HL-60 (cell line): Measurements from ENCODE around the gene EIF4E1B.

Experiments used
- DNase-seq, 2 experiments: peaks; one replicate each; pipeline ENCODE4 v3.0.0-alpha.2; 2010 to 2020; ENCODE audit warnings: low read depth in 1 of 2, low spot score in 1 of 2
- H3K27ac ChIP-seq: fragments of 250-450 bp; sonication (Bioruptor Pico); replicated peaks from 2 replicates; pipeline ENCODE4 v1.5.1; 2020; ENCODE audit warnings: mild to moderate bottlenecking, moderate library complexity
- H3K27me3 ChIP-seq: fragments of 250-450 bp; sonication (Bioruptor Pico); 2 replicates; pipeline ENCODE4 v1.5.1; 2021; ENCODE audit warnings: mild to moderate bottlenecking, moderate library complexity; ENCODE audit not compliant: insufficient read depth, poor library complexity, severe bottlenecking
- H3K4me3 ChIP-seq: replicated peaks from 2 replicates; pipeline ENCODE4 v1.5.1; 2011; ENCODE audit warnings: mild to moderate bottlenecking, control low read depth, low read length; ENCODE audit not compliant: insufficient read depth
- GABPA ChIP-seq: IDR thresholded peaks from 2 replicates; pipeline ENCODE4 v1.6.1; 2012; ENCODE audit warnings: low read depth
- POLR2AphosphoS5 ChIP-seq: IDR thresholded peaks from 2 replicates; pipeline ENCODE4 v1.6.1; 2012; ENCODE audit warnings: low read depth
- SPI1 ChIP-seq: IDR thresholded peaks from 2 replicates; pipeline ENCODE4 v1.6.1; 2012; ENCODE audit warnings: low read depth, mild to moderate bottlenecking, borderline replicate concordance
- TF ChIP-seq, protein P1 (sequence below): IDR thresholded peaks from one replicate; pipeline ENCODE4 v1.5.1; 2011; ENCODE audit warnings: low read length, control low read depth, inconsistent platforms; ENCODE audit not compliant: insufficient read depth
- TF ChIP-seq, protein P2 (sequence below): IDR thresholded peaks from 2 replicates; pipeline ENCODE4 v1.6.1; 2012; ENCODE audit warnings: low read depth; ENCODE audit not compliant: insufficient replicate concordance

Gene EIF4E1B

GRCh38 chr5:176660530-176660859, 30.0 kb downstream of the EIF4E1B start:
- no peak overlapping the region for H3K27ac ChIP-seq
- no peak for DNase-seq
- H3K4me3 ChIP-seq: no peak overlapping the region
- H3K27me3 ChIP-seq: peaks cover 3% of the 10 kb centered on the region
- TF ChIP-seq, protein P1, sequence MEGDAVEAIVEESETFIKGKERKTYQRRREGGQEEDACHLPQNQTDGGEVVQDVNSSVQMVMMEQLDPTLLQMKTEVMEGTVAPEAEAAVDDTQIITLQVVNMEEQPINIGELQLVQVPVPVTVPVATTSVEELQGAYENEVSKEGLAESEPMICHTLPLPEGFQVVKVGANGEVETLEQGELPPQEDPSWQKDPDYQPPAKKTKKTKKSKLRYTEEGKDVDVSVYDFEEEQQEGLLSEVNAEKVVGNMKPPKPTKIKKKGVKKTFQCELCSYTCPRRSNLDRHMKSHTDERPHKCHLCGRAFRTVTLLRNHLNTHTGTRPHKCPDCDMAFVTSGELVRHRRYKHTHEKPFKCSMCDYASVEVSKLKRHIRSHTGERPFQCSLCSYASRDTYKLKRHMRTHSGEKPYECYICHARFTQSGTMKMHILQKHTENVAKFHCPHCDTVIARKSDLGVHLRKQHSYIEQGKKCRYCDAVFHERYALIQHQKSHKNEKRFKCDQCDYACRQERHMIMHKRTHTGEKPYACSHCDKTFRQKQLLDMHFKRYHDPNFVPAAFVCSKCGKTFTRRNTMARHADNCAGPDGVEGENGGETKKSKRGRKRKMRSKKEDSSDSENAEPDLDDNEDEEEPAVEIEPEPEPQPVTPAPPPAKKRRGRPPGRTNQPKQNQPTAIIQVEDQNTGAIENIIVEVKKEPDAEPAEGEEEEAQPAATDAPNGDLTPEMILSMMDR: no peak
- TF ChIP-seq, protein P2, sequence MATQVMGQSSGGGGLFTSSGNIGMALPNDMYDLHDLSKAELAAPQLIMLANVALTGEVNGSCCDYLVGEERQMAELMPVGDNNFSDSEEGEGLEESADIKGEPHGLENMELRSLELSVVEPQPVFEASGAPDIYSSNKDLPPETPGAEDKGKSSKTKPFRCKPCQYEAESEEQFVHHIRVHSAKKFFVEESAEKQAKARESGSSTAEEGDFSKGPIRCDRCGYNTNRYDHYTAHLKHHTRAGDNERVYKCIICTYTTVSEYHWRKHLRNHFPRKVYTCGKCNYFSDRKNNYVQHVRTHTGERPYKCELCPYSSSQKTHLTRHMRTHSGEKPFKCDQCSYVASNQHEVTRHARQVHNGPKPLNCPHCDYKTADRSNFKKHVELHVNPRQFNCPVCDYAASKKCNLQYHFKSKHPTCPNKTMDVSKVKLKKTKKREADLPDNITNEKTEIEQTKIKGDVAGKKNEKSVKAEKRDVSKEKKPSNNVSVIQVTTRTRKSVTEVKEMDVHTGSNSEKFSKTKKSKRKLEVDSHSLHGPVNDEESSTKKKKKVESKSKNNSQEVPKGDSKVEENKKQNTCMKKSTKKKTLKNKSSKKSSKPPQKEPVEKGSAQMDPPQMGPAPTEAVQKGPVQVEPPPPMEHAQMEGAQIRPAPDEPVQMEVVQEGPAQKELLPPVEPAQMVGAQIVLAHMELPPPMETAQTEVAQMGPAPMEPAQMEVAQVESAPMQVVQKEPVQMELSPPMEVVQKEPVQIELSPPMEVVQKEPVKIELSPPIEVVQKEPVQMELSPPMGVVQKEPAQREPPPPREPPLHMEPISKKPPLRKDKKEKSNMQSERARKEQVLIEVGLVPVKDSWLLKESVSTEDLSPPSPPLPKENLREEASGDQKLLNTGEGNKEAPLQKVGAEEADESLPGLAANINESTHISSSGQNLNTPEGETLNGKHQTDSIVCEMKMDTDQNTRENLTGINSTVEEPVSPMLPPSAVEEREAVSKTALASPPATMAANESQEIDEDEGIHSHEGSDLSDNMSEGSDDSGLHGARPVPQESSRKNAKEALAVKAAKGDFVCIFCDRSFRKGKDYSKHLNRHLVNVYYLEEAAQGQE: no peak
- no peak for TF ChIP-seq GABPA
- no peak for TF ChIP-seq POLR2AphosphoS5
- TF ChIP-seq SPI1: no peak

- Histone ChIP-seq H3K4me3 (no peak overlapping the region), H3K27ac (no peak overlapping the region), H3K27me3 (peaks cover 3% of the 10 kb centered on the region)
- DNase-seq: peak; percentile 51 to 63
- TF ChIP-seq SPI1: no peak
- TF ChIP-seq, protein P1: peak; percentile 91
- TF ChIP-seq, protein P2: no peak
Observed at GRCh38 chr5:176660860-176661641, 30.6 kb downstream of the EIF4E1B start.

DNA sequence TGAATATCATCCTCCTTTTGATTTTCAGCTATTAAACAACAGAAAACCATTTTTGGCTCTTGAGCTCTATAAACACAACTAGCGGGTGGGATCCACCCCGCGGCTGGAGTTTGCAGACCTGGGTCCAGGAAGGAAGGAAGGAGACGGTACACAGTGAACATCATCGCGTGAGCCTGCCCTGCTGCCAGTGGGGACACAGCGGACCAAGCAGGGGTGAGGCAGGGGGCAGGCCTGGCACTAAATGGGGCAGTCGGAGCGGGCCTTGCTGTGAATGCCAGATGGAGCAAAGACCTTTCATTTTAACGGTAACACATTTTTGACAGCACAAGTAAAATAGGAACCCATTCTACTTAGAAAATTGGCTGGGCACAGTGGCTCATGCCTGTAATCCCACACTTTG, 31.2 kb downstream of the EIF4E1B start:
- H3K27me3 ChIP-seq: peaks cover 3% of the 10 kb centered on the region
- H3K4me3 ChIP-seq: no peak overlapping the region
- no peak for DNase-seq
- no peak overlapping the region for H3K27ac ChIP-seq
- TF ChIP-seq SPI1 (no peak), GABPA (no peak), POLR2AphosphoS5 (no peak)

DNA sequence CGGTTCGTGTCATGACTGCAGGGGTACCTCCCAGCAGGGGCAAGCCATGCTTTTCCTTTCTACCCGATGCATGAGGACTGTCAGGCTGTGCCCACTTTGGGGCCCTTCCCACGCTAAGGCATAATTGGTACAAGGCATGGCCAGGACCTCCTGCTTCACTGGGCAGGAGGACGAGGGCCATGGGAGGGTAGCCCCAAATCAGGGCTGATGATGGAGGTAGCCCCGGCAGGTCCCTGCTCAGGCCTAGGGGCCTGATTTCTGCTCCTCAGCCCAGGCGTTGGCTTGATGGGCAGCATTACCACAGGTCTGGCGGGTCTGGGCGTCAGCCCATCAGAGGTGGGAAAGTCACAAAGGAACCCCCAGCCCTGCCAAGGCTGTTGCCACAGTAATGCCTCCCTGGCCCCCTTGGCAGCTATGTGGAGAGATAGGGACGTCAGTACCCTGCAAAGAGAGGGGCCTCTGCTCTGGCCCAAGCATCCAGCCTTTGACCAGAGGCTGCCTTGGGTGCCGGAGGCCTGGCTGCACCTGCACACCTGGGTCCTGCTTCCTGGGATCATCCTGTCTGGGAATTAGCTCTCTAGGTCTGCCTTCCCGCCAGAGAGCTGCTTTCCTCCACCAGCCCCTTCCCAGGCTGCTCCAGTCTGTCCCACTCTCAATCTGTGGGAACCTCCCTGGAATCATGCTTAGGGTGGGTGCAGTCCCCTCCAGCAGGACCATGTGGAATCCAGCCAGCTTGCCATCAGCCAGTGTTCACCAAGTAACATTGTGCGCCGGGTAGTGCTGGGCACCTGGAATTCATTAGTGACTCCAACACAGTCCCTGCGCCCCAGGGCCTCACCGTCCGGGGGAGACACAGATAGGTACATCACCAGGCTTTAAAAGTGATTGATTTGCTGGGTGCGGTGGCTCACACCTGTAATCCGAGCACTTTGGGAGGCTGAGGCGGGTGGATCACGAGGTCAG, 32.2 kb downstream of the EIF4E1B start:
- peaks cover 3% of the 10 kb centered on the region for H3K27me3 ChIP-seq
- H3K4me3 ChIP-seq: no peak overlapping the region
- TF ChIP-seq GABPA (no peak), SPI1 (no peak), POLR2AphosphoS5 (no peak)
- TF ChIP-seq, protein P2: no peak
- TF ChIP-seq, protein P1: no peak
- H3K27ac ChIP-seq: no peak overlapping the region
- no peak for DNase-seq
